Upper lobe of right lung (tissue), 1 donor: ENCODE measurements around the gene EWSR1. TPM values are rescaled to one million over a fixed set of nuclear protein-coding genes. Genes with fewer than 3 reads are reported as not detected.

ENCODE experiments used
- ATAC-seq: fragments of 200-7000 bp; cut with Tn5 transposase; one replicate; pipeline ENCODE4 v1.9.1; 2020; ENCODE audit warnings: mild to moderate bottlenecking, moderate library complexity
- DNase-seq: peaks from one replicate; pipeline ENCODE4 v3.0.0-alpha.2; 2020
- H3K27ac ChIP-seq: fragments of 200-600 bp; one replicate; pipeline ENCODE4 v1.8.0; 2022
- H3K27me3 ChIP-seq: fragments of 200-600 bp; one replicate; pipeline ENCODE4 v1.8.0; 2022; ENCODE audit warnings: mild to moderate bottlenecking
- H3K36me3 ChIP-seq: fragments of 200-600 bp; one replicate; pipeline ENCODE4 v1.8.0; 2022
- H3K4me1 ChIP-seq: fragments of 200-600 bp; one replicate; pipeline ENCODE4 v1.8.0; 2022
- H3K4me3 ChIP-seq: fragments of 200-600 bp; one replicate; pipeline ENCODE4 v1.8.0; 2022; ENCODE audit warnings: mild to moderate bottlenecking
- H3K9me3 ChIP-seq: fragments of 200-600 bp; one replicate; pipeline ENCODE4 v1.8.0; 2022
- CTCF ChIP-seq: fragments of 200-600 bp; IDR thresholded peaks from one replicate; pipeline ENCODE4 v1.8.0; 2022; ENCODE audit warnings: antibody characterized with exemption
- intact Hi-C: fragments of 100-400 bp; cut with DNase I; formaldehyde crosslinking; loops from one replicate; pipeline ENCODE4 v1.11.0; 2022
- total RNA-seq: library from RNA; stranded (reverse); fragmentation: NEBNext Ultra II Directional; extraction: Animal tissue kit (Norgen Biotek cat#: 25700); gene quantifications from one replicate; pipeline ENCODE4 v1.2.1, GENCODE V29; 2021
- donor health status: DM: no; HTN: yes; CAD: no; lungs with severe emphysema.

The EWSR1 gene
- total RNA-seq, 1 donor from 2014 or later = 149 TPM

DNA sequence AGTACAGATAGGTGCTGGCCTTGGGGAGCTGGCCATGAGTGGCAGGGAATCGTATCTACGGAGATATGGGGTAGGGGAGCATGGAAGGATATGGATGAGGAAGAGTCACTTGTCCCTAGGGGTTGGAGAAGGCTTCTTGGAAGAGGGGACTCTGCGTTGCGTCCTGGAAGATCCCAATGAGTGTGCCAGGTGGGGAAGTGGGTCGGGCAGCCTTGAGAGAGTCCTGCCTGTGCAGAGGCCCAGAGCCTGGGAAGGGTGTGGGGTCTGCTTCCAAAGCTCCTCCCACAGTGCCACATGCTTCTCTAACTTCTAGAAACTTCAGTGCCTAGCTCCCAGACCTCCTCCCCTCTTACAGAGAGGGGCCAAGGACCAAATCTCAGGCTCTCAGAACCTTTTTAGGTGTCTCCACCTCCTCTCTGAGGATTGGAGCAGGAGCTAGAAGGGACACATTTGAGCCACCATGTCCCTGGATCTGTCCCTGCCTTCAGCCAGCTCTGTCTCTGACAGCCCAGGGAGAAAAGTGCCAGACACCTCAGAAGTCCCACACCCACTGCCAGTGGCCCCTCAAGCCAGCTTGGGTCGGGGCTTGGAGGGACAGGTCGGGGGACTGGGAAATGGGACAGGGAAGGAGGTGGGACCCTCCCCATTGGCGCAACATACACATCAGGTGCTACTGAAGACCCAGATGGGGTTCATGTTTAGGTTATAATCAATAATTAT, 11.3 kb upstream of the EWSR1 start:
- TF ChIP-seq CTCF = no peak
- Histone ChIP-seq H3K9me3 (no peaks in the 10 kb centered on the region), H3K27ac (no peak overlapping the region), H3K27me3 (no peaks in the 10 kb centered on the region), H3K4me3 (no peak overlapping the region), H3K36me3 (no peaks in the 10 kb centered on the region), H3K4me1 (no peaks in the 10 kb centered on the region)
- intact Hi-C loops = no loop called here
- DNase-seq = no peak
- no peak for ATAC-seq

DNA sequence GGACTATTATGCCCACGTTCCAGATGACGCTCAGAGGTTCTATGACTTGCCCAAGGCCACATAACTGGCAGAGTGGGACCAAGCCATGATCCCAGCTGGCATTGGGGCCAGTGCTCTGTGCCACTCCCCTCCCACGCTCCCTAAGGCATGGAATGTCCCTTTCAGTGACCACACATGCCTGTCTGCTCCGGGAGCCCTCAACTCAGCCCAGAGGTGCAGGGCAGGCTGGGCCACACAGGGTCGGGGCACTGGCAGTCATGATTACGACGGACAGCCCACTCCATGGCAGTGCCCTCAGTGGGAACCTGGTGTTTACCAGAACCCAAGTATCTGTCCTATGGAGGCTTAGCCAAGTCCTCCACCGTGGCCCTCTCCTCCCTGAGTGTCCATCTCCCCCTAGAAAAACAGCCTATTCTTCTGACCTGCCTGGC, 10.3 kb upstream of the EWSR1 start:
- intact Hi-C loops = no loop called here
- ATAC-seq (no peak), DNase-seq (no peak)
- no peak overlapping the region for H3K27ac ChIP-seq
- no peak for TF ChIP-seq CTCF
- no peaks in the 10 kb centered on the region for H3K9me3 ChIP-seq
- no peaks in the 10 kb centered on the region for H3K36me3 ChIP-seq
- no peaks in the 10 kb centered on the region for H3K27me3 ChIP-seq
- H3K4me3 ChIP-seq = no peak overlapping the region
- H3K4me1 ChIP-seq = no peaks in the 10 kb centered on the region

DNA sequence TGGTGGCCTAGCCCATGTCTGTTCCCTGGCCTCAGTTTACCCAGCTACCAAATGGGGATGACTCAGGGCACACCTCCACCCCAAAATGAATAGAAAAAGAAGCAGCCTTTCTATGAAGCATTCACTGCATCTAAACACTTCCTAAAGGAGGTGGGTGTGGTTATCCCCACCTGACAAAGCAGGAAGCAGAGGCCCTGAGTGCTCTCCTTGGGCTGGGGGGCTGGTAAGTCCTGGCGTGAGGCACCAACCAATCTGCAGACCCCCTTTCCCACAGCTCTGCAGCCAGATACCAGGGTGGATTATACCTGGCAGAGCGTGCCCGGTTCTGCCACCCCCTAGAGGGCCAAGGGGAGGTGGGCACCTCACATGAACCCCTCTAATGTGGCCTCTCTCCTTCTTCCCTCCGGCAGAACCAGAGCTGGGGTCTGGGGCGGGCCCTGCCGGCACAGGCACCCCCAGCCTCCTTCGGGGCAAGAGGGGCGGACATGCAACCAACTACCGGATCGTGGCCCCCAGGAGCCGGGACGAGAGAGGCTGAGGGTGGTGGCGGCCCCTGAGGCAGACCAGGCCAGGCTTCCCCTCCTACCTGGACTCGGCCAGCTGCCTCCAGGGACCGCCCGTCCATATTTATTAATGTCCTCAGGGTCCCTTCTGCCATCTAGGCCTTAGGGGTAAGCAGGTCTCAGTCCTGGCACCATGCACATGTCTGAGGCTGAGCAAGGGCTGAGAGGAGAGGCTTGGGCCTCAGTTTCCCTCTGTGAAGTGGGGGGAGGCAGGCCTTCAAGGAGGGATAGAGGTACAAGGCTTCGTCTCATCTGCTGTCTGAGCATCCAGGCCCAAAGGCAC, 9.4 kb upstream of the EWSR1 start:
- no peaks in the 10 kb centered on the region for H3K4me1 ChIP-seq
- H3K27ac ChIP-seq = no peak overlapping the region
- H3K4me3 ChIP-seq = no peak overlapping the region
- TF ChIP-seq CTCF = no peak
- H3K36me3 ChIP-seq = no peaks in the 10 kb centered on the region
- no peaks in the 10 kb centered on the region for H3K9me3 ChIP-seq
- intact Hi-C loops = no loop called here
- ATAC-seq = no peak
- no peak for DNase-seq
- no peaks in the 10 kb centered on the region for H3K27me3 ChIP-seq

- Histone ChIP-seq H3K9me3 (no peaks in the 10 kb centered on the region), H3K27ac (no peak overlapping the region), H3K36me3 (no peaks in the 10 kb centered on the region), H3K4me1 (no peaks in the 10 kb centered on the region), H3K4me3 (no peak overlapping the region), H3K27me3 (no peaks in the 10 kb centered on the region)
- no peak for DNase-seq
- no peak for ATAC-seq
- intact Hi-C loops = no loop called here
- TF ChIP-seq CTCF = no peak
These were observed 8.7 kb upstream of the EWSR1 start for GRCh38 chr22:29259253-29259899.

- H3K27ac ChIP-seq = no peak overlapping the region
- H3K36me3 ChIP-seq = peaks cover 2% of the 10 kb centered on the region
- H3K4me1 ChIP-seq = no peaks in the 10 kb centered on the region
- intact Hi-C loops = no loop called here
- ATAC-seq (peak; percentile 4), DNase-seq (no peak)
- H3K9me3 ChIP-seq = no peaks in the 10 kb centered on the region
- no peak for TF ChIP-seq CTCF
- H3K27me3 ChIP-seq = no peaks in the 10 kb centered on the region
- no peak overlapping the region for H3K4me3 ChIP-seq
These were observed 8.0 kb upstream of the EWSR1 start for GRCh38 chr22:29260031-29260560.
